Measurements from ENCODE around the gene MRGPRF.

Gene MRGPRF

GRCh38 chr11:69050592-69051380, 37.7 kb upstream of the MRGPRF start:
- no peak for DNase-seq (ENCODE audit: low read depth, low spot score)

GRCh38 chr11:69049490-69049867, 36.4 kb upstream of the MRGPRF start:
- DNase-seq (ENCODE audit: low read depth, low spot score), result no peak

- peak; percentile 95 for DNase-seq (ENCODE audit: low read depth, low spot score)
These were observed 35.8 kb upstream of the MRGPRF start, which contains the start of gene TPCN2 for GRCh38 chr11:69048694-69049489. TPCN2 (plus strand) TSS chr11:69048932; CDS start chr11:69048998, 66 bp downstream.

- no peak for DNase-seq (ENCODE audit: low read depth, low spot score)
These were observed 35.1 kb upstream of the MRGPRF start for GRCh38 chr11:69048031-69048693.

- peak; percentile 45 for DNase-seq (ENCODE audit: low read depth, low spot score)
These were observed 31.3 kb upstream of the MRGPRF start for GRCh38 chr11:69044111-69045013.

GRCh38 chr11:69041516-69041915, 28.5 kb upstream of the MRGPRF start:
- no peak for DNase-seq (ENCODE audit: low read depth, low spot score)

GRCh38 chr11:69040581-69041260, 27.7 kb upstream of the MRGPRF start:
- peak; percentile 31 for DNase-seq (ENCODE audit: low read depth, low spot score)

GRCh38 chr11:69040051-69040450, 27.0 kb upstream of the MRGPRF start:
- DNase-seq (ENCODE audit: low read depth, low spot score), result no peak

GRCh38 chr11:69039501-69039900, 26.5 kb upstream of the MRGPRF start:
- DNase-seq (ENCODE audit: low read depth, low spot score), result no peak

GRCh38 chr11:69037544-69037943, 24.5 kb upstream of the MRGPRF start:
- no peak for DNase-seq (ENCODE audit: low read depth, low spot score)

GRCh38 chr11:69037074-69037473, 24.0 kb upstream of the MRGPRF start:
- no peak for DNase-seq (ENCODE audit: low read depth, low spot score)

GRCh38 chr11:69035946-69036340, 22.9 kb upstream of the MRGPRF start:
- no peak for DNase-seq (ENCODE audit: low read depth, low spot score)

- no peak for DNase-seq (ENCODE audit: low read depth, low spot score)
These were observed 22.3 kb upstream of the MRGPRF start for GRCh38 chr11:69035150-69035945.

GRCh38 chr11:69034123-69034867, 21.2 kb upstream of the MRGPRF start:
- no peak for DNase-seq (ENCODE audit: low read depth, low spot score)

- no peak for DNase-seq (ENCODE audit: low read depth, low spot score)
These were observed 20.4 kb upstream of the MRGPRF start for GRCh38 chr11:69033431-69033830.

- no peak for DNase-seq (ENCODE audit: low read depth, low spot score)
These were observed 19.8 kb upstream of the MRGPRF start for GRCh38 chr11:69032833-69033232.

- DNase-seq (ENCODE audit: low read depth, low spot score), result no peak
These were observed 17.3 kb upstream of the MRGPRF start for GRCh38 chr11:69030301-69030700.

- no peak for DNase-seq (ENCODE audit: low read depth, low spot score)
These were observed 14.8 kb upstream of the MRGPRF start for GRCh38 chr11:69027704-69028372.

GRCh38 chr11:69024509-69024908, 11.5 kb upstream of the MRGPRF start:
- DNase-seq (ENCODE audit: low read depth, low spot score), result no peak

All from smooth muscle cell of the brain vasculature (primary cell).